Adrenal gland (tissue), 12 donors: Measurements from ENCODE around the gene OPRL1. TPM values are rescaled to one million over a fixed set of nuclear protein-coding genes. Genes with fewer than 3 reads are reported as not detected.

ENCODE experiments used
- DNase-seq, 7 donors: peaks; one replicate each; pipeline ENCODE4 v3.0.0-alpha.2; 2019 to 2020
- H3K27ac ChIP-seq, 5 donors: fragments of 200-600 bp; sonication (generic) in 4 of 5; 1 replicate in 3 of 5; 2 replicates in 2 of 5; pipeline versions ENCODE4 v1.5.1 to v1.8.0; 2016 to 2020; ENCODE audit warnings: mild to moderate bottlenecking in 1 of 5
- H3K27me3 ChIP-seq: fragments of 200-600 bp; 2 replicates; pipeline ENCODE4 v1.8.0; 2021
- H3K36me3 ChIP-seq, 2 donors: fragments of 200-600 bp; replicated peaks in 1 of 2; 1 replicate in 1 of 2; 2 replicates in 1 of 2; pipeline versions ENCODE4 v1.5.1 to v1.8.0; 2018 to 2022
- H3K4me1 ChIP-seq, 2 donors: fragments of 200-600 bp; replicated peaks in 1 of 2; 1 replicate in 1 of 2; 2 replicates in 1 of 2; pipeline versions ENCODE4 v1.5.1 to v1.8.0; 2018 to 2021
- H3K4me3 ChIP-seq, 4 donors: fragments of 200-600 bp; sonication (generic) in 3 of 4; one replicate each; pipeline ENCODE4 v1.5.1; 2016 to 2018
- H3K9me3 ChIP-seq, 3 donors: fragments of 200-600 bp; sonication (generic) in 1 of 3; replicated peaks in 1 of 3; 1 replicate in 2 of 3; 2 replicates in 1 of 3; pipeline versions ENCODE4 v1.5.1 to v1.8.0; 2016 to 2021
- POLR2A ChIP-seq, 2 donors: fragments of 450-650 bp; IDR thresholded peaks; one replicate each; pipeline ENCODE4 v1.6.1; 2017; ENCODE audit warnings: antibody characterized with exemption in 2 of 2, mild to moderate bottlenecking in 2 of 2, moderate library complexity in 1 of 2
- WGBS, 4 donors: extraction: QIAGEN DNeasy Blood & Tissue Kit in 2 of 4; methylation state at CpG; one replicate each; pipeline versions ENCODE4 v1.1.5 to v1.1.7; 2013 to 2017; 5-methylcytosine and 5-hydroxymethylcytosine counted together
- intact Hi-C, 2 donors: fragments of 100-400 bp; cut with DNase I; formaldehyde crosslinking; loops; one replicate each; pipeline versions ENCODE4 v1.14.1 to v1.15.0; 2022 to 2023
- polyA plus RNA-seq, 3 donors: library from polyadenylated mRNA; stranded (reverse); fragments of 200-250 nt in 2 of 3; fragments of 350-450 nt in 1 of 3; fragmentation: Illumina TruSeq in 1 of 3; extraction: RNeasy Lipid Tissue Mini Kit (QIAGEN cat#74804) in 1 of 3; gene quantifications; one replicate each; pipeline ENCODE4 v1.2.3, GENCODE V29; 2013 to 2014
- total RNA-seq, 9 donors: library from RNA; depleted of rRNA in 4 of 9; stranded (reverse); fragments of >200 nt in 4 of 9; fragments of 120-200 nt in 1 of 9; fragmentation: NEBNext Ultra II Directional in 1 of 9; extraction: Animal tissue kit (Norgen Biotek cat#: 25700) in 1 of 9; gene quantifications; one replicate each; pipeline versions ENCODE4 v1.1.0 to v1.2.4, GENCODE V29; 2013 to 2023
- TF ChIP-seq, protein P1 (sequence below), 6 experiments: fragments of 450-650 bp in 4 of 6; fragments of 200-600 bp in 2 of 6; sonication (generic) in 1 of 6; IDR thresholded peaks; 1 replicate in 5 of 6; 2 replicates in 1 of 6; pipeline versions ENCODE4 v1.5.1 to v1.8.0; 2016 to 2021; ENCODE audit warnings: antibody characterized with exemption in 6 of 6, mild to moderate bottlenecking in 2 of 6, moderate library complexity in 1 of 6
- donor health status: healthy with polysubstance abuse.
- donor health status: Bipolar disorder and iron deficiency.
- donor health status: DM: yes; HTN: yes; CAD: no.
- donor health status: DM: no; HTN: no; CAD: no.
- donor health status: DM: no; HTN: no; CAD: no.
- donor health status: DM: yes; HTN: yes; CAD: no.

Gene OPRL1
- total and polyA plus RNA-seq, 12 donors: 0.24 to 5.7 (median 2.2) TPM

DNA sequence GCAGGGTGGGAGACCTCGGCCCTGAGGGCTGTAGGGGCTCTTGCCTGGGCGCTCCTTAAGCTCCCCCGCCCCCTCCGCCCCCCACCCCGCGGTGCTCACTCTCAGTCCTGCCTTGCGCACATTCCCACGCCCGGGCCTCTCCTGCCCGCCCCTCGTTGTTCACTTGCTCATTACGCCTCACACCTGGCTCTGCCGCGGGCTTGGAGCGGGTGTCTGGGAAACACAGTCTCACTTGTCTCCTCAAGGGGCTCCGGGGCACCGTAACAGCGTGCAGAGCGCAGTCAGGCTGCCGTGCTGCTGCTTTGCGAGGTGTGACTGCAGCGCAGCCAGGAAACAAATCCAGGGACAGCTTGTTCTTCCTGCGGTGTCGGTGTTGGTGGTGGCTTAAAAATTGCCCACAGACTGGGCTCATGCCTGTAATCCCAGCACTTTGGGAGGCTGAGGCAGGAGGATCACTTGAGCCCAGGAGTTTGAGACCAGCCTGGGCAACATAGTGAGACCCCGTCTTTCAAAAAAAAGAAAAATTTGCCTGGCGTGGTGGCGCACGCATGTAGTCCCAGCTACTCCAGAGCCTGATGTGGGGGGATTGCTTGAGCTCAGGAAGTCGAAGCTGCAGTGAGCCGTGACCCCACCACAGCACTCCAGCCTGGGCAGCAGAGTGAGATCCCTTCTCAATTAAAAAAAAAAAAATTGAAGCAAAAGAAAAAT lies 22.9 kb downstream of the OPRL1 start:
- H3K36me3 ChIP-seq: no peaks in the 10 kb centered on the region
- H3K27me3 ChIP-seq: peaks cover 21% of the 10 kb centered on the region
- no peaks in the 10 kb centered on the region for H3K9me3 ChIP-seq
- DNase-seq: peak in 3 of 7 donors; percentile 2 to 79 (median 11)
- peak overlapping the region in 1 of 4 donors; percentile 50 for H3K4me3 ChIP-seq
- WGBS, 4 donors: 27 to 52% (median 30%) methylated on average over 11 to 30 of the region's 30 CpGs
- intact Hi-C loops: no loop called here
- peak overlapping the region in 1 of 5 donors; percentile 64 for H3K27ac ChIP-seq
- TF ChIP-seq POLR2A (IDR thresholded peaks at IDR 0.05): no peak
- TF ChIP-seq, protein P1, sequence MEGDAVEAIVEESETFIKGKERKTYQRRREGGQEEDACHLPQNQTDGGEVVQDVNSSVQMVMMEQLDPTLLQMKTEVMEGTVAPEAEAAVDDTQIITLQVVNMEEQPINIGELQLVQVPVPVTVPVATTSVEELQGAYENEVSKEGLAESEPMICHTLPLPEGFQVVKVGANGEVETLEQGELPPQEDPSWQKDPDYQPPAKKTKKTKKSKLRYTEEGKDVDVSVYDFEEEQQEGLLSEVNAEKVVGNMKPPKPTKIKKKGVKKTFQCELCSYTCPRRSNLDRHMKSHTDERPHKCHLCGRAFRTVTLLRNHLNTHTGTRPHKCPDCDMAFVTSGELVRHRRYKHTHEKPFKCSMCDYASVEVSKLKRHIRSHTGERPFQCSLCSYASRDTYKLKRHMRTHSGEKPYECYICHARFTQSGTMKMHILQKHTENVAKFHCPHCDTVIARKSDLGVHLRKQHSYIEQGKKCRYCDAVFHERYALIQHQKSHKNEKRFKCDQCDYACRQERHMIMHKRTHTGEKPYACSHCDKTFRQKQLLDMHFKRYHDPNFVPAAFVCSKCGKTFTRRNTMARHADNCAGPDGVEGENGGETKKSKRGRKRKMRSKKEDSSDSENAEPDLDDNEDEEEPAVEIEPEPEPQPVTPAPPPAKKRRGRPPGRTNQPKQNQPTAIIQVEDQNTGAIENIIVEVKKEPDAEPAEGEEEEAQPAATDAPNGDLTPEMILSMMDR (IDR thresholded peaks at IDR 0.05): no peak
- H3K4me1 ChIP-seq: peaks cover 0 to 3% of the 10 kb centered on the region in 2 donors

DNA sequence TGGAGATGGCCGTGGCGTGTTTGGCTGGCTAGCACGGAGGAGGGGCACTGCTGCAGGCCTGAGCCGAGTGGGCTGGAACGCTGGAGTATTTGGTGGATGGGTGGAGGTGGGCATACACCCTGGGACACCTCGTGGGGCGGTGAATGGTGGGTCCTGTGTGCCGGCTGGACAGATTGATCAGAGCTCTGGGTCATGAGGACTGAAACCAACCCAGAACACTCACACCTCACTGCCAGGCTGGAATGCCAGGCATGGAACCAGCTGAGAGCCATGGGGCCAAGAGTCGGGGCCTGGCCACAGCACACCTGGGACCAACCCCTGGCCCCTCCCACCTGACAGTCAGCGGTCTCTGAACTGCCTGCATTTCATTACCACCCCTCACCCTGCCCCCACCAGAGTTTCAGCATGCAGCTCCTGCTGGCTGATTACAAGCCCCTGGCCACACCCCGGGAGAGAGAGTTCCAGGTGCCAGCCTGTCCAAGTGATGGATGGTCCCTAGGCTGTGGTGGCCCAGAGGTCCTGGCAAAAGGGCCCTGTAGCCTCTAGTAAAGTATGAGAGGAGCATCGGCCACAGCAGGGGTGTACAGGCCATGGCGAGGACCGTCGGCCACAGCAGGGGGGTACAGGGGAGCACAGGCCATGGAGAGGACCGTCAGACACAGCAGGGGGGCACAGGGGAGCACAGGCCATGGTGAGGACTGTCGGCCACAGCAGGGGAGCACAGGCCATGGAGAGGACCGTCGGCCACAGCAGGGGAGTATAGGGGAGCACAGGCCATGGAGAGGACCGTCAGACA lies 24.2 kb downstream of the OPRL1 start:
- Histone ChIP-seq H3K4me1 (peaks cover 0 to 3% of the 10 kb centered on the region in 2 donors), H3K9me3 (no peaks in the 10 kb centered on the region), H3K4me3 (no peak overlapping the region), H3K27me3 (peaks cover 21% of the 10 kb centered on the region), H3K36me3 (no peaks in the 10 kb centered on the region), H3K27ac (no peak overlapping the region)
- 66 to 76% (median 72%) methylated on average over 14 to 20 of the region's 20 CpGs for WGBS, 4 donors
- intact Hi-C loops: no loop called here
- DNase-seq: peak in 5 of 7 donors; percentile 4 to 49 (median 9)
- TF ChIP-seq, protein P1 (IDR thresholded peaks at IDR 0.05): no peak
- TF ChIP-seq POLR2A (IDR thresholded peaks at IDR 0.05): no peak

DNA sequence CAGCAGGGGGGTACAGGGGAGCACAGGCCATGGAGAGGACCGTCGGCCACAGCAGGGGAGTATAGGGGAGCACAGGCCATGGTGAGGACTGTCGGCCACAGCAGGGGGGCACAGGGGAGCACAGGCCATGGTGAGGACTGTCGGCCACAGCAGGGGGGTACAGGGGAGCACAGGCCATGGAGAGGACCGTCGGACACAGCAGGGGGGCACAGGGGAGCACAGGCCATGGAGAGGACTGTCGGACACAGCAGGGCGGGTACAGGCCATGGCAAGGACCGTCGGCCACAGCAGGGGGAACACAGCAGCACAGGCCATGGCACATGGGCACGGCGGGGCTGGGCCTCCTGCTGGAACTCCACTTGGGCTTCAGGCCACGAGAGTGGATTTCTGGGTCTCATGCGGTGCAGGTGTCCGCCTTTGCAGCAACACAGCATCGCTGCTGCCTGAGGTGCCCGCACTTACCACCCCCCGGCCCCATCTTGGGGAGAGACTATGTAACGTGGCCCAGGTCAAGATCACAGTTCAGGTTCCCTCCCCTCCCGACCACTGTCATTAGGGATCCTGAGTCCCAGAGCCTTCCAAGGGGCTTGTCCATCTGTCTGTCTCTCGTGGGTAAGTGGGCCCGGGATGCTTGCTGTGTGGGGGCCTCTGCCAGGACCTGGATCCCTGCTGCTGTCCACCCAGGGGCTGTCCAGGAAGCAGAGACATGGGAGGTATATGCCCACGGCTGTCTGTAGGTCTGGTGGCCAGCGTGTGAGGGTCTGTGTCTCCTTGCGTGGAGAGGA lies 25.0 kb downstream of the OPRL1 start:
- peaks cover 0 to 3% of the 10 kb centered on the region in 2 donors for H3K4me1 ChIP-seq
- H3K4me3 ChIP-seq: no peak overlapping the region
- H3K27me3 ChIP-seq: peaks cover 21% of the 10 kb centered on the region
- WGBS, 4 donors: 79 to 87% (median 82%) methylated on average over 14 to 25 of the region's 25 CpGs
- no peak overlapping the region for H3K27ac ChIP-seq
- H3K9me3 ChIP-seq: no peaks in the 10 kb centered on the region
- TF ChIP-seq, protein P1 (IDR thresholded peaks at IDR 0.05): no peak
- TF ChIP-seq POLR2A (IDR thresholded peaks at IDR 0.05): no peak
- peak in 4 of 7 donors; percentile 2 to 45 (median 10) for DNase-seq
- intact Hi-C loops: no loop called here
- no peaks in the 10 kb centered on the region for H3K36me3 ChIP-seq
